SK-N-SH (cell line): ENCODE measurements around the gene PHC2. TPM values are rescaled to one million over a fixed set of nuclear protein-coding genes. Genes with fewer than 3 reads are reported as not detected.

ENCODE experiments used
- CTCF ChIA-PET: fragments of 300-600, 350-600 bp; formaldehyde crosslinking; extraction: SDS; loops from one replicate; lab custom pipeline; 2021; lab: Yijun Ruan, JAX
- POLR2A ChIA-PET: fragments of 350-600 bp; sonication (Branson Sonifier 250); formaldehyde crosslinking; extraction: SDS; loops from one replicate; lab custom pipeline; 2020; ENCODE audit warnings: antibody characterized with exemption, inconsistent platforms; lab: Yijun Ruan, JAX
- DNase-seq: peaks from one replicate; pipeline ENCODE4 v3.0.0; 2012
- H2AFZ ChIP-seq: fragments of 200-600 bp; sonication (generic); 2 replicates; pipeline ENCODE4 v1.8.1; 2016; ENCODE audit warnings: antibody characterized with exemption, mild to moderate bottlenecking, low read depth
- H3F3A ChIP-seq: fragments of 200-600 bp; sonication (generic); replicated peaks from 2 replicates; pipeline ENCODE3; 2016; ENCODE audit warnings: antibody characterized with exemption, mild to moderate bottlenecking; ENCODE audit not compliant: insufficient read depth
- H3K27ac ChIP-seq, 2 experiments: fragments of 200-500 bp in 1 of 2; fragments of 200-600 bp in 1 of 2; sonication (Bioruptor generic) in 1 of 2; sonication (generic), shearing (Covaris generic) in 1 of 2; 2 replicates each; pipeline versions ENCODE4 v1.5.1 to v1.6.1; 2014 to 2016; ENCODE audit warnings: low read depth in 2 of 2, inconsistent platforms in 1 of 2, low read length in 1 of 2, mild to moderate bottlenecking in 1 of 2, mixed read lengths in 1 of 2
- H3K27me3 ChIP-seq: fragments of 200-600 bp; sonication (generic), shearing (Covaris generic); 2 replicates; pipeline ENCODE4 v1.6.1; 2016; ENCODE audit warnings: mixed run types; ENCODE audit not compliant: insufficient read depth
- H3K36me3 ChIP-seq, 2 experiments: fragments of 200-500 bp in 1 of 2; fragments of 200-600 bp in 1 of 2; sonication (Bioruptor generic) in 1 of 2; sonication (generic) in 1 of 2; replicated peaks in 1 of 2; 2 replicates each; pipeline versions ENCODE3 to v1.5.1; 2014 to 2016; ENCODE audit warnings: low read length in 1 of 2, mild to moderate bottlenecking in 1 of 2; ENCODE audit not compliant: insufficient read depth in 2 of 2, control insufficient read depth in 1 of 2
- H3K4me1 ChIP-seq, 2 experiments: fragments of 200-500 bp in 1 of 2; fragments of 200-600 bp in 1 of 2; sonication (Bioruptor generic) in 1 of 2; sonication (generic), shearing (Covaris generic) in 1 of 2; 2 replicates each; pipeline versions ENCODE4 v1.5.1 to v1.6.1; 2014 to 2016; ENCODE audit warnings: low read depth in 1 of 2, low read length in 1 of 2, mixed run types in 1 of 2; ENCODE audit not compliant: insufficient read depth in 2 of 2, control insufficient read depth in 1 of 2
- H3K4me2 ChIP-seq: fragments of 200-600 bp; sonication (generic), shearing (Covaris generic); 2 replicates; pipeline ENCODE4 v1.6.1; 2017; ENCODE audit warnings: mixed run types
- H3K4me3 ChIP-seq, 2 experiments: fragments of 200-500 bp in 1 of 2; fragments of 200-600 bp in 1 of 2; sonication (Bioruptor generic) in 1 of 2; sonication (generic), shearing (Covaris generic) in 1 of 2; 2 replicates each; pipeline versions ENCODE4 v1.5.1 to v1.8.1; 2014 to 2016; ENCODE audit warnings: low read depth in 2 of 2, inconsistent platforms in 1 of 2, low read length in 1 of 2, mild to moderate bottlenecking in 1 of 2, mixed read lengths in 1 of 2, moderate library complexity in 1 of 2
- H3K79me2 ChIP-seq: fragments of 200-600 bp; sonication (generic); 2 replicates; pipeline ENCODE4 v1.8.1; 2017; ENCODE audit warnings: mild to moderate bottlenecking; ENCODE audit not compliant: insufficient read depth
- H3K9ac ChIP-seq: fragments of 200-600 bp; sonication (generic); 2 replicates; pipeline ENCODE4 v1.6.1; 2017; ENCODE audit warnings: mixed run types
- H3K9me2 ChIP-seq: fragments of 200-600 bp; sonication (generic); 2 replicates; pipeline ENCODE4 v1.6.1; 2017; ENCODE audit warnings: mixed run types
- H3K9me3 ChIP-seq: fragments of 200-600 bp; sonication (generic); 2 replicates; pipeline ENCODE4 v1.6.1; 2017; ENCODE audit warnings: mixed run types, mild to moderate bottlenecking, moderate library complexity
- H4K20me1 ChIP-seq: fragments of 200-600 bp; sonication (generic); 2 replicates; pipeline ENCODE4 v1.6.1; 2017; ENCODE audit warnings: mild to moderate bottlenecking, mixed run types; ENCODE audit not compliant: insufficient read depth
- ELF1 ChIP-seq: IDR thresholded peaks from 2 replicates; pipeline ENCODE4 v1.4.0; 2012
- EZH2phosphoT487 ChIP-seq: fragments of 200-600 bp; sonication (generic); IDR thresholded peaks from 2 replicates; pipeline ENCODE4 v1.6.1; 2017; ENCODE audit warnings: low read depth, mixed run types, mild to moderate bottlenecking, antibody characterized with exemption, moderate library complexity, borderline replicate concordance
- FOXM1 ChIP-seq: IDR thresholded peaks from 2 replicates; pipeline ENCODE4 v1.4.0; 2012; ENCODE audit warnings: low read depth, mild to moderate bottlenecking
- GABPA ChIP-seq: IDR thresholded peaks from 2 replicates; pipeline ENCODE4 v1.4.0; 2012; ENCODE audit warnings: low read depth, mild to moderate bottlenecking
- GATA2 ChIP-seq: sonication (generic); formaldehyde crosslinking; IDR thresholded peaks from 2 replicates; pipeline ENCODE4 v1.5.0; 2020; ENCODE audit warnings: mild to moderate bottlenecking, missing genetic modification reagents
- IRF3 ChIP-seq: fragments of 150-350 bp; IDR thresholded peaks from 2 replicates; pipeline ENCODE4 v1.6.1; 2016; ENCODE audit warnings: mild to moderate bottlenecking, low read depth, low read length
- MXI1 ChIP-seq: IDR thresholded peaks from 2 replicates; pipeline ENCODE4 v1.6.1; 2012; ENCODE audit warnings: mild to moderate bottlenecking, low read depth, low read length, improper control_type of control experiment
- NFIC ChIP-seq: IDR thresholded peaks from 2 replicates; pipeline ENCODE4 v1.4.0; 2012; ENCODE audit warnings: borderline replicate concordance
- RCOR1 ChIP-seq: fragments of 150-350 bp; IDR thresholded peaks from 2 replicates; pipeline ENCODE4 v1.6.1; 2017; ENCODE audit warnings: antibody characterized with exemption, low read length
- RXRA ChIP-seq: IDR thresholded peaks from 2 replicates; pipeline ENCODE4 v1.4.0; 2012; ENCODE audit warnings: low read depth, mild to moderate bottlenecking, borderline replicate concordance
- SIN3A ChIP-seq: IDR thresholded peaks from 2 replicates; pipeline ENCODE4 v1.6.1; 2012; ENCODE audit warnings: low read depth, mild to moderate bottlenecking, low read length, moderate library complexity, borderline replicate concordance
- TCF12 ChIP-seq: IDR thresholded peaks from 2 replicates; pipeline ENCODE4 v1.4.0; 2012
- USF1 ChIP-seq: IDR thresholded peaks from 2 replicates; pipeline ENCODE4 v1.4.0; 2012; ENCODE audit warnings: low read depth, borderline replicate concordance
- USF2 ChIP-seq: fragments of 150-350 bp; IDR thresholded peaks from 2 replicates; pipeline ENCODE4 v1.6.1; 2017; ENCODE audit warnings: antibody characterized with exemption, low read length, low read depth, borderline replicate concordance
- ZBTB33 ChIP-seq: IDR thresholded peaks from 2 replicates; pipeline ENCODE4 v1.4.0; 2012; ENCODE audit warnings: low read depth, borderline replicate concordance
- WGBS: methylation state at CpG from one replicate; pipeline ENCODE4 v1.1.6; 2017; ENCODE audit warnings: low lambda C conversion rate; 5-methylcytosine and 5-hydroxymethylcytosine counted together
- polyA plus RNA-seq, 3 experiments: library from polyadenylated mRNA; depleted of rRNA; stranded (reverse); fragments of >200 nt; gene quantifications; 2 replicates each; pipeline ENCODE4 v1.2.3, GENCODE V29; 2012
- TF ChIP-seq, protein P1 (sequence below): fragments of 200-600 bp; sonication (generic); IDR thresholded peaks from 2 replicates; pipeline ENCODE4 v1.6.1; 2017; ENCODE audit warnings: antibody characterized with exemption, mild to moderate bottlenecking, moderate library complexity
- TF ChIP-seq, protein P2 (sequence below): IDR thresholded peaks from 2 replicates; pipeline ENCODE4 v1.4.0; 2012; ENCODE audit warnings: low read depth

The PHC2 gene
- polyA plus RNA-seq, 1 of the 3 experiments (the other 2 are of a cell fraction), result 98.7 TPM

- TF ChIP-seq SIN3A (no peak), RCOR1 (no peak), EZH2phosphoT487 (no peak), RXRA (no peak), ELF1 (no peak)
- TF ChIP-seq, protein P1, sequence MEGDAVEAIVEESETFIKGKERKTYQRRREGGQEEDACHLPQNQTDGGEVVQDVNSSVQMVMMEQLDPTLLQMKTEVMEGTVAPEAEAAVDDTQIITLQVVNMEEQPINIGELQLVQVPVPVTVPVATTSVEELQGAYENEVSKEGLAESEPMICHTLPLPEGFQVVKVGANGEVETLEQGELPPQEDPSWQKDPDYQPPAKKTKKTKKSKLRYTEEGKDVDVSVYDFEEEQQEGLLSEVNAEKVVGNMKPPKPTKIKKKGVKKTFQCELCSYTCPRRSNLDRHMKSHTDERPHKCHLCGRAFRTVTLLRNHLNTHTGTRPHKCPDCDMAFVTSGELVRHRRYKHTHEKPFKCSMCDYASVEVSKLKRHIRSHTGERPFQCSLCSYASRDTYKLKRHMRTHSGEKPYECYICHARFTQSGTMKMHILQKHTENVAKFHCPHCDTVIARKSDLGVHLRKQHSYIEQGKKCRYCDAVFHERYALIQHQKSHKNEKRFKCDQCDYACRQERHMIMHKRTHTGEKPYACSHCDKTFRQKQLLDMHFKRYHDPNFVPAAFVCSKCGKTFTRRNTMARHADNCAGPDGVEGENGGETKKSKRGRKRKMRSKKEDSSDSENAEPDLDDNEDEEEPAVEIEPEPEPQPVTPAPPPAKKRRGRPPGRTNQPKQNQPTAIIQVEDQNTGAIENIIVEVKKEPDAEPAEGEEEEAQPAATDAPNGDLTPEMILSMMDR, result no peak
- TF ChIP-seq, all 33 proteins: peak for 0
Measured at GRCh38 chr1:33397994-33398393, 32.9 kb downstream of the PHC2 start (continued).

- no peaks in the 10 kb centered on the region for H3K9me3 ChIP-seq
- H4K20me1 ChIP-seq, result no peaks in the 10 kb centered on the region
- H2AFZ ChIP-seq, result no peak overlapping the region
- DNase-seq, result no peak
- H3K79me2 ChIP-seq, result no peaks in the 10 kb centered on the region
- 78% methylated on average over 1 of the region's 2 CpGs for WGBS
- no peaks in the 10 kb centered on the region for H3K27me3 ChIP-seq
- no peak overlapping the region for H3K4me2 ChIP-seq
- no peaks in the 10 kb centered on the region for H3K9me2 ChIP-seq
- no peak overlapping the region for H3K9ac ChIP-seq
- ChIA-PET CTCF (interaction anchor here (1.3 kb wide), 2 partner anchors 29 to 103 kb away, joined by 3 to 4 read pairs; no protein-coding TSS in a partner anchor), POLR2A (no interaction called here)
- peaks cover 4% of the 10 kb centered on the region for H3F3A ChIP-seq
- no peak overlapping the region for H3K4me3 ChIP-seq
- H3K4me1 ChIP-seq, result peaks cover 0 to 16% of the 10 kb centered on the region in 2 experiments; a peak in 2 of 4 replicates
- no peak overlapping the region for H3K27ac ChIP-seq
- no peak for TF ChIP-seq ZBTB33
- TF ChIP-seq RXRA, result no peak
- no peak for TF ChIP-seq USF1
- no peak for TF ChIP-seq GABPA
- TF ChIP-seq USF2, result no peak
- TF ChIP-seq TCF12, result no peak
- no peak for TF ChIP-seq MXI1
- TF ChIP-seq IRF3, result no peak
- no peak for TF ChIP-seq GATA2 (CRISPR knock-in tag)
- no peak for TF ChIP-seq FOXM1
- TF ChIP-seq NFIC, result no peak
- TF ChIP-seq, protein P2, sequence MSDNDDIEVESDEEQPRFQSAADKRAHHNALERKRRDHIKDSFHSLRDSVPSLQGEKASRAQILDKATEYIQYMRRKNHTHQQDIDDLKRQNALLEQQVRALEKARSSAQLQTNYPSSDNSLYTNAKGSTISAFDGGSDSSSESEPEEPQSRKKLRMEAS, result no peak
- H3K36me3 ChIP-seq, result peaks cover 0 to 3% of the 10 kb centered on the region in 2 experiments
Measured at GRCh38 chr1:33397125-33397506, 33.8 kb downstream of the PHC2 start.
